NCI-H460 (cell line): ENCODE data around the gene CBX5. TPM values are rescaled to one million over a fixed set of nuclear protein-coding genes. Genes with fewer than 3 reads are reported as not detected.
A peak's percentile ranks its signal among the peaks of the same experiment; 100 is the strongest.
"Not testable (repeated sequence)": the region's sequence is repeated elsewhere in the genome, so short reads cannot be mapped to it uniquely, and the experiment has no call there.

ENCODE experiments used
- DNase-seq: peaks from one replicate; pipeline ENCODE4 v3.0.0-alpha.2; 2016; ENCODE audit warnings: low read depth; ENCODE audit errors: extremely low read depth
- total RNA-seq: library from RNA; depleted of rRNA; stranded (reverse); fragments of >200 nt; shearing (Covaris generic); gene quantifications from 2 replicates; pipeline ENCODE4 v1.2.3, GENCODE V29; 2014

The CBX5 gene
- total RNA-seq, 1 experiment from 2014 or later, result 48.5 TPM

DNA sequence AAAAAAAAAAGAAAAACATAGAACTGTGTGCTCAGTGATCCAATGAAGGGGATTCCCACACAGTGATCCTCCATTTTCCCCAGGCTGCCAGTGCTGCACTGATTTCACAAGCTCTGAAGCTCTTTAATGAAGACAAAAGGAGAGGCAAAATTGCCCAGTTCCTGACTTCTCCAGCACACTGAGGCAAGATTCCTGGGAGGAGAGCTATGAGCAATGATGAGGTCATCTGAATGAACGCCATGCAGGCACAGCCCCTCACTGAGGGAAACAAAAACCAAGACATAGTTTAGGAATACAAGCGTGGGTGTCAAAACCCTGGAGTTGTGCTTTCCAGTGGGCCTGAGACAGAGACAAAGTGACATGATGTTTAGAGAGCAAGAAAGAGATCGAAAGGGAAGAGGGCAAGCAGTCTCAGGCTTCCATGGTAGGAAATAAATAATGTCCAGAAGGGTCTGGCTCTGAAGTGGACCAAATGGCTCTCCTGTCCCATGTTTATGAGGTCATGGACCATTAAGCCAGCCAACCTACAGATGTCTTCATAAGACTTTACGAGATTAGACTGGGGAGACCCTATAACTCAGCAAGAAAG lies 50.2 kb downstream of the CBX5 start:
- peak; percentile 40 for DNase-seq

- no peak for DNase-seq
Measured at GRCh38 chr12:54228471-54228870, 51.5 kb downstream of the CBX5 start.

GRCh38 chr12:54227927-54228326 lies 52.0 kb downstream of the CBX5 start:
- not testable (repeated sequence) for DNase-seq

- no peak for DNase-seq
Measured at GRCh38 chr12:54227376-54227775, 52.5 kb downstream of the CBX5 start.

DNA sequence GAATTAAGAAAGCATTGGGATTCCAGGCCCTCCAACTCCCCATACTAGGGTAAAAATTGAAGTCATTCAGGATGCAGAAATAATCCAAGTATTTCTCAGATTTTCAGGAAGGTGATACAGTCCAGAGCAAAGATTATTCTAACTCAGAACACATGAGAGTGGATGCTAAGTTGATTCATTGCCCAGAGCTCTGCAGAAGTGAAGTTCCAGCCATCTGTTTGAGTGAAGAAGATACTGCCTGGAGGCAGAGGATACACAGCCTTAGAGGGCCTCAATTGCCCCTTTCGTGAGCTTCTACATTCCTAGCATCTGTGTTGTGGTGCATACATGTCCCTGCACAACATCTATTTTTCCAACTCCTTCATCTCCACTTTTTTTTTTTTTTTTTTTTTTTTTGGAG lies 54.3 kb downstream of the CBX5 start:
- no peak for DNase-seq

DNA sequence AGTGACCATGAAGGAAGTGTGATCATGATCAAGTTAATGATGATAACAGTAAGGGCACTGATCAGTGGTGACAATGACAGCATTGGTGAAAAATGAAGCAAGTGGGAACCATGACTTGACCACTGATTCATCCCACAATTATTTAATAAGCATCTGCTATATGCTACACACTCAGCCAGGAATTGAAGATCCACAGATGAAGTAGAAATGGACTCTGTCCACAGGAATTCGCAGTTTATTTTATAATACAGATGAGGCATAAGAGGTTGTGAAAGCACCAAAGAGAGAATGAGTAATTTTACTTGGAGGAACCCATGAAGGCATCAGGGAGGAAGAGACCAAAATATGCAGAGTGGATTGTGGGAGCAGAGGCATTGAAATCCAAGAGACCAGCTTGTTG lies 57.3 kb downstream of the CBX5 start:
- DNase-seq, result peak; percentile 87

DNA sequence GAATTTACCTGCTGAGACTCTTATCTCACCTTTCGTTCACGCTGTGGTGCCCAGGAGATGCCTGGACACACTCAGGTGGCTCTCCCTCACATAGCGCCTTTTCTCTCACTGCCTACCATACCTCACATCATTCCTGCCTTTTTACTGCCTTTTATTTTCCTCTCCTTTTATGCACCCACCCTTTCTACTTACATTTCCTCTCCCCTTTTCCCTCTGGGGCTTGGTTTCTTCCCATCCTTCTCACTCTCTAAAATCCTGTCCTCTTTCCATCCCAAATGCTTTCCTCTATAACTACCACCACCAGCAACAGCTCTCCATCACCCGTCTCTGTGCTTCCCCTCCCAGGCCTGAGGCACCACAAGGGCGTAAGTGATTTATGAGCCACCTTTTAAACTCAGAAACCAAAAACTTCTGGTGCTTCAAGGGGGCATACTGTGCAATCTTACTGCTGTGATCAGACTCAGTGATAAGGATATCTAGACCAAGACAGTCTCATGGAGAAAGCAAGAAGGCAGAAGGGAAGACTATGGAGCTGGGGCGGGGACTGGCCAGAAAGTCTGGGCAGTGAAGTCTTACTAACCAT lies 58.4 kb downstream of the CBX5 start:
- no peak for DNase-seq

GRCh38 chr12:54220567-54220966 lies 59.4 kb downstream of the CBX5 start:
- no peak for DNase-seq

- peak; percentile 66 for DNase-seq
Measured at GRCh38 chr12:54220092-54220557, 59.8 kb downstream of the CBX5 start.

GRCh38 chr12:54217774-54218241 lies 62.1 kb downstream of the CBX5 start:
- DNase-seq, result no peak

- DNase-seq, result peak; percentile 85
Measured at GRCh38 chr12:54216797-54217661, 62.9 kb downstream of the CBX5 start.

- no peak for DNase-seq
Measured at GRCh38 chr12:54215989-54216796, 63.7 kb downstream of the CBX5 start.

DNA sequence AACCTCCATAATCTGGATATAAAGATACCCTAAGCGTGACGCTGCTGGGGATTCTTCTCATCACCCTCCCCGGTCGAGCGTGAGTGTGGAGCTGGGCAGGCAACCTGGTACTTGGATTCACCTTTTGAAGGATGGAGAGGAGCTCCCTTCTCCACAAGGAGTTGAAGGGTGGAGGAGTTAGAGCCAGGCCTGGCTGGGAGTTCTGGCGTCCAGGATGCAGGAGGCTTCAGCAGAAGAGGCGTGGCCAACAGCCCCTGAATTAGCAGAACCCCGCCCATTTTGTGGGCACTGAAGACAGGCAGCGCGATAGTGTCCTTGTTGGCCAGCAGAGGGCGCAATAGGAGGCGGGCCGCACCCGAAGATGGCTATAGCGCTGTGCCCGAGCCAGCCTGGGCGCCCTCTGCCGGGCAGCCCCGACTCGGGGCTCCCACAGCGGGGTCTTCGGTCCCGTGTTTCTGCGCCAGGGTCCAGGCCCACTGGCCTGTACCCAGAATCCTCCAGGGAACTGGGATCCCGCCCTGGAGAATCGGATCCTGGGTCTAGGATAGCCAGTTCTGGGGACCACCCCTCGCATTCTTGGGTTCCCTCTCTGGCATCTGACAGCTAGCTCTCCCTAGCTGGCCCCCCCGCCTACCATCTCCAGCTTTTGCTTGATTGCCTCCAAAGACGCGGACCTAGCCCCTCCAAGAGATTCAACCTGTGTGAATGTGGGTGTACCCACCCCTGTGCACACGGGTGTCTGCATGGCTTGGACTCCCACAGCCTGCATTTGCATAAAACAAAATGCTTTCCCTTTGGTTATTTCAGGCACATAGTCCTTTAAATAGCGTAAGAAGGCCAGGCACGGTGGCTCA lies 65.1 kb downstream of the CBX5 start:
- peak; percentile 93 for DNase-seq

GRCh38 chr12:54213079-54213478 lies 66.8 kb downstream of the CBX5 start:
- no peak for DNase-seq

DNA sequence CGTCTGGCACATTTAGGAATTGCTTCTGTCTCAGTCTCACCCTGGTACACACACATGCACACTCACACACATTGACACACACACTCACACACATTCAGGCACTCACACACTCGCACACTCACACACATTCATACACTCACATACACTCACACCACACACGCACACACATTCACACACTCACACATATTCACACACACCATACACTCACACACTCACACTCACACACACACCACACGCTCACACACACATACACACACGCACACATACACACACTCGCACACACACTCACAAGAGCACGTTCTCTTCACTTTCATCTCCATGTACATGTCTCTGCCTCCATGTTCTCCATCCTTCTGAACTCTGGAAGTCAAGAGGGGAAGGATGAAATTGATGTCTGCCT lies 68.0 kb downstream of the CBX5 start:
- no peak for DNase-seq

GRCh38 chr12:54210400-54210790 lies 69.5 kb downstream of the CBX5 start:
- no peak for DNase-seq

DNA sequence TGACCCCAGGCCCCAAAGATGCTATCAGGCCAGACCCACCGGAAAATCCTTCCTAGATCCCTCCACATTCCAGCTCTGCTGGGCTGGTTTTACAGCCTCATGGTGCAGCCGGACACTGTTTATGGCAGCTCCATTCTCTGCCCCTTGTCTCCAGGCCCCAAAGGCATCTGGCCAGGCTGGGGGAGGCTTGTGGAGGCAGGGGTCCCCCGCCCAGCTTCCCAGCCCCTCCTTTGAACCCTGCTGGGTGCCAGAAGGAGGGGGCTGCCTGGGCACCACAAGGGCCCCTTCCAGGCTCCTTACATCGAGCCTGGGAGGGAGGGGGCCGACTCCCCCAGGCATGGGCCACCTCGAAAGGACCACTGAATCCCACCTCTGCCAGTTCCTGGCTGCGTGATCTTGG lies 71.3 kb downstream of the CBX5 start:
- no peak for DNase-seq

GRCh38 chr12:54207539-54208294 lies 72.2 kb downstream of the CBX5 start:
- peak; percentile 71 for DNase-seq

- DNase-seq, result no peak
Measured at GRCh38 chr12:54206791-54207190, 73.1 kb downstream of the CBX5 start.
